Activated naive CD8-positive, alpha-beta T cell (primary cell): ENCODE measurements around the gene ADM.

ENCODE experiments used
- H3K27ac Mint-ChIP-seq: one replicate; pipeline ENCODE4 v1.8.0; 2021; ENCODE audit warnings: mixed read lengths
- H3K27me3 Mint-ChIP-seq: one replicate; pipeline ENCODE4 v1.8.0; 2021; ENCODE audit warnings: mixed read lengths
- H3K36me3 Mint-ChIP-seq: one replicate; pipeline ENCODE4 v1.8.0; 2021; ENCODE audit warnings: mixed read lengths
- H3K4me1 Mint-ChIP-seq: one replicate; pipeline ENCODE4 v1.8.0; 2021; ENCODE audit warnings: low read depth, mixed read lengths
- H3K4me3 Mint-ChIP-seq: one replicate; pipeline ENCODE4 v1.8.0; 2021; ENCODE audit warnings: mild to moderate bottlenecking, mixed read lengths
- H3K9me3 Mint-ChIP-seq: one replicate; pipeline ENCODE4 v1.8.0; 2021; ENCODE audit warnings: low read depth, mixed read lengths

ADM gene

GRCh38 chr11:10326012-10326964 is 21.4 kb downstream of the ADM start:
- H3K36me3 Mint-ChIP-seq = no peaks in the 10 kb centered on the region
- H3K4me3 Mint-ChIP-seq = no peak overlapping the region
- H3K27me3 Mint-ChIP-seq = no peaks in the 10 kb centered on the region
- no peak overlapping the region for H3K27ac Mint-ChIP-seq
- no peaks in the 10 kb centered on the region for H3K9me3 Mint-ChIP-seq
- peaks cover 8% of the 10 kb centered on the region for H3K4me1 Mint-ChIP-seq

- Mint-ChIP-seq H3K9me3 (no peaks in the 10 kb centered on the region), H3K27me3 (no peaks in the 10 kb centered on the region), H3K4me1 (peaks cover 7% of the 10 kb centered on the region), H3K36me3 (no peaks in the 10 kb centered on the region), H3K4me3 (no peak overlapping the region), H3K27ac (no peak overlapping the region)
Measured at GRCh38 chr11:10327254-10327653, 22.4 kb downstream of the ADM start.

- Mint-ChIP-seq H3K9me3 (no peaks in the 10 kb centered on the region), H3K36me3 (no peaks in the 10 kb centered on the region), H3K4me3 (no peak overlapping the region), H3K27ac (no peak overlapping the region), H3K27me3 (no peaks in the 10 kb centered on the region), H3K4me1 (no peaks in the 10 kb centered on the region)
Measured at GRCh38 chr11:10328314-10329098, 23.6 kb downstream of the ADM start.

- H3K27me3 Mint-ChIP-seq = no peaks in the 10 kb centered on the region
- H3K36me3 Mint-ChIP-seq = no peaks in the 10 kb centered on the region
- H3K9me3 Mint-ChIP-seq = no peaks in the 10 kb centered on the region
- no peaks in the 10 kb centered on the region for H3K4me1 Mint-ChIP-seq
- H3K4me3 Mint-ChIP-seq = no peak overlapping the region
- no peak overlapping the region for H3K27ac Mint-ChIP-seq
Measured at GRCh38 chr11:10329356-10329755, 24.5 kb downstream of the ADM start.

- Mint-ChIP-seq H3K4me3 (no peak overlapping the region), H3K27me3 (no peaks in the 10 kb centered on the region), H3K9me3 (no peaks in the 10 kb centered on the region)
Measured at GRCh38 chr11:10329935-10330334, 25.1 kb downstream of the ADM start.

GRCh38 chr11:10331548-10332289 is 26.8 kb downstream of the ADM start:
- no peaks in the 10 kb centered on the region for H3K9me3 Mint-ChIP-seq
- H3K27ac Mint-ChIP-seq = no peak overlapping the region
- no peaks in the 10 kb centered on the region for H3K27me3 Mint-ChIP-seq
- H3K4me3 Mint-ChIP-seq = no peak overlapping the region
- H3K4me1 Mint-ChIP-seq = no peaks in the 10 kb centered on the region
- no peaks in the 10 kb centered on the region for H3K36me3 Mint-ChIP-seq

More at GRCh38 chr11:10329935-10330334, 25.1 kb downstream of the ADM start:
- no peaks in the 10 kb centered on the region for H3K36me3 Mint-ChIP-seq
- H3K4me1 Mint-ChIP-seq = no peaks in the 10 kb centered on the region
- no peak overlapping the region for H3K27ac Mint-ChIP-seq

- Mint-ChIP-seq H3K36me3 (no peaks in the 10 kb centered on the region), H3K4me1 (no peaks in the 10 kb centered on the region), H3K27me3 (peaks cover 5% of the 10 kb centered on the region), H3K9me3 (no peaks in the 10 kb centered on the region), H3K4me3 (no peak overlapping the region), H3K27ac (no peak overlapping the region)
Measured at GRCh38 chr11:10333490-10333889, 28.6 kb downstream of the ADM start.

GRCh38 chr11:10338287-10338686 is 33.4 kb downstream of the ADM start:
- no peaks in the 10 kb centered on the region for H3K4me1 Mint-ChIP-seq
- no peaks in the 10 kb centered on the region for H3K9me3 Mint-ChIP-seq
- H3K4me3 Mint-ChIP-seq = no peak overlapping the region
- H3K27me3 Mint-ChIP-seq = peaks cover 5% of the 10 kb centered on the region
- no peak overlapping the region for H3K27ac Mint-ChIP-seq
- no peaks in the 10 kb centered on the region for H3K36me3 Mint-ChIP-seq

GRCh38 chr11:10348650-10349280 is 43.9 kb downstream of the ADM start:
- no peak overlapping the region for H3K4me3 Mint-ChIP-seq

GRCh38 chr11:10349281-10349665 is 44.4 kb downstream of the ADM start:
- H3K27ac Mint-ChIP-seq = no peak overlapping the region
- H3K4me3 Mint-ChIP-seq = no peak overlapping the region

More at GRCh38 chr11:10348650-10349280, 43.9 kb downstream of the ADM start:
- Mint-ChIP-seq H3K27ac (no peak overlapping the region), H3K27me3 (peaks cover 6% of the 10 kb centered on the region), H3K9me3 (no peaks in the 10 kb centered on the region), H3K4me1 (no peaks in the 10 kb centered on the region), H3K36me3 (no peaks in the 10 kb centered on the region)

GRCh38 chr11:10349806-10350205 is 44.9 kb downstream of the ADM start:
- H3K27me3 Mint-ChIP-seq = peaks cover 6% of the 10 kb centered on the region
- H3K27ac Mint-ChIP-seq = no peak overlapping the region
- H3K4me3 Mint-ChIP-seq = no peak overlapping the region
- H3K36me3 Mint-ChIP-seq = no peaks in the 10 kb centered on the region
- H3K4me1 Mint-ChIP-seq = no peaks in the 10 kb centered on the region
- no peaks in the 10 kb centered on the region for H3K9me3 Mint-ChIP-seq

More at GRCh38 chr11:10349281-10349665, 44.4 kb downstream of the ADM start:
- Mint-ChIP-seq H3K4me1 (no peaks in the 10 kb centered on the region), H3K36me3 (no peaks in the 10 kb centered on the region), H3K9me3 (no peaks in the 10 kb centered on the region), H3K27me3 (peaks cover 6% of the 10 kb centered on the region)

- no peak overlapping the region for H3K27ac Mint-ChIP-seq
- H3K27me3 Mint-ChIP-seq = peaks cover 6% of the 10 kb centered on the region
- H3K4me3 Mint-ChIP-seq = no peak overlapping the region
- H3K9me3 Mint-ChIP-seq = no peaks in the 10 kb centered on the region
- no peaks in the 10 kb centered on the region for H3K36me3 Mint-ChIP-seq
- H3K4me1 Mint-ChIP-seq = no peaks in the 10 kb centered on the region
Measured at GRCh38 chr11:10350334-10350733, 45.5 kb downstream of the ADM start.

GRCh38 chr11:10351435-10351764 is 46.5 kb downstream of the ADM start:
- Mint-ChIP-seq H3K4me1 (no peaks in the 10 kb centered on the region), H3K27me3 (peaks cover 4% of the 10 kb centered on the region), H3K27ac (no peak overlapping the region), H3K9me3 (no peaks in the 10 kb centered on the region), H3K36me3 (no peaks in the 10 kb centered on the region), H3K4me3 (no peak overlapping the region)

- H3K4me1 Mint-ChIP-seq = no peaks in the 10 kb centered on the region
- H3K27me3 Mint-ChIP-seq = peaks cover 7% of the 10 kb centered on the region
- no peak overlapping the region for H3K27ac Mint-ChIP-seq
- no peaks in the 10 kb centered on the region for H3K36me3 Mint-ChIP-seq
- H3K4me3 Mint-ChIP-seq = no peak overlapping the region
- H3K9me3 Mint-ChIP-seq = no peaks in the 10 kb centered on the region
Measured at GRCh38 chr11:10351765-10352641, 47.1 kb downstream of the ADM start.
